Gastroesophageal sphincter (tissue), 3 donors: ENCODE data around the gene NKD2.

Experiments used
- CTCF ChIP-seq, 4 experiments: fragments of 200-600 bp in 2 of 4; fragments of 450-650 bp in 2 of 4; sonication (generic) in 1 of 4; IDR thresholded peaks; one replicate each; pipeline ENCODE4 v1.5.1; 2017 to 2019; ENCODE audit warnings: antibody characterized with exemption in 4 of 4, mild to moderate bottlenecking in 2 of 4, moderate library complexity in 2 of 4
- POLR2A ChIP-seq, 2 donors: fragments of 450-650 bp; IDR thresholded peaks; one replicate each; pipeline ENCODE4 v1.6.1; 2017; ENCODE audit warnings: antibody characterized with exemption in 2 of 2, mild to moderate bottlenecking in 2 of 2, moderate library complexity in 1 of 2

- TF ChIP-seq CTCF (IDR thresholded peaks at IDR 0.05) (no peak), POLR2A (IDR thresholded peaks at IDR 0.05) (no peak)
These were observed 13.8 kb upstream of the NKD2 start for GRCh38 chr5:994821-995220.
